Measurements from ENCODE around the gene TLCD3A. TPM values are rescaled to one million over a fixed set of nuclear protein-coding genes. Genes with fewer than 3 reads are reported as not detected.
"Not testable (repeated sequence)": the region's sequence is repeated elsewhere in the genome, so short reads cannot be mapped to it uniquely, and the experiment has no call there.

Gene TLCD3A
- total RNA-seq, 1 donor from 2014 or later, result 28.2 TPM

GRCh38 chr17:787641-788221, 55.3 kb downstream of the TLCD3A start:
- Mint-ChIP-seq H3K27me3 (ENCODE audit: low read depth) (no peaks in the 10 kb centered on the region), H3K4me1 (ENCODE audit: low read depth) (peaks cover 18% of the 10 kb centered on the region), H3K27ac (ENCODE audit: unreplicated experiment) (no peak overlapping the region)

GRCh38 chr17:788551-788950, 56.2 kb downstream of the TLCD3A start:
- no peak for TF ChIP-seq CTCF (IDR thresholded peaks at IDR 0.05)
- no peak overlapping the region for H3K4me3 Mint-ChIP-seq (ENCODE audit: unreplicated experiment)
- no peak for DNase-seq (ENCODE audit: low spot score)
- no peaks in the 10 kb centered on the region for H3K9me3 Mint-ChIP-seq (ENCODE audit: low read depth)
- H3K27ac Mint-ChIP-seq (ENCODE audit: unreplicated experiment), result no peak overlapping the region
- H3K4me1 Mint-ChIP-seq (ENCODE audit: low read depth), result peaks cover 11% of the 10 kb centered on the region
- H3K36me3 Mint-ChIP-seq (ENCODE audit: low read depth), result peaks cover 2% of the 10 kb centered on the region
- no peaks in the 10 kb centered on the region for H3K27me3 Mint-ChIP-seq (ENCODE audit: low read depth)

More at GRCh38 chr17:787641-788221, 55.3 kb downstream of the TLCD3A start:
- no peak for TF ChIP-seq CTCF (IDR thresholded peaks at IDR 0.05)
- Mint-ChIP-seq H3K4me3 (ENCODE audit: unreplicated experiment) (no peak overlapping the region), H3K9me3 (ENCODE audit: low read depth) (no peaks in the 10 kb centered on the region), H3K36me3 (ENCODE audit: low read depth) (peaks cover 2% of the 10 kb centered on the region)
- DNase-seq (ENCODE audit: low spot score), result no peak

DNA sequence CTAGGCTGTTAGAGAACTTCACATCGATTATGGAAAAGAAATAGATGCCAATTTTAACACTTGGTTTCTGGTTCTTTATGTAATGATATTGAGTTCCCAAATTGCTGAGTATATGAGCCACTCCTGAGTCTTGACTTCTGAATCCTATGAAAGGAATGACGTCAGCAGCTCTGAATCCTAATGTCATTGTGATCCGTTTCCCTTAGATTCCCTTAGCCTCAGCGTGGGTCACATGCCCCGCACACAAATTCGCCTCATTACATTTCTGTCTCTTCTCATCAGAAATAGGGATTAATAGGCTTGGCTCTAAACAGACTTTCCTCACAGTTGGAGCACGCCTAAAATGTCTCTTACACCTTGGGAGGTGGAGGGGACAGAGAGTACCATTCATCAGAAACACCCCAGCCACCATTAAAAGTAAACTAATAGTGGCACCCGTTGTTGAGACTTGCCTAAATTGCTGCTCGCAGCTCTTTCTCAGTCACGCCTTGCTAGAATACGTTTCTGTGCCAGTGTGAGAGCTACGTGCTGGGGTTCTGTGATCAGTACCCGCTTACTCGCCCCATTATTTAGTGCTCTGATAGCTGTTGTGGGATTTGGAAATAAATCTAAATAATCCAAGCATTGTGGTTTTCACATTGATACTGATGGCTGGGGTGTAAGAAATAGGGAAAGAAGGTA, 56.9 kb downstream of the TLCD3A start:
- H3K9me3 Mint-ChIP-seq (ENCODE audit: low read depth), result no peaks in the 10 kb centered on the region
- H3K27ac Mint-ChIP-seq (ENCODE audit: unreplicated experiment), result peak overlapping the region; percentile 45
- peaks cover 9% of the 10 kb centered on the region for H3K4me1 Mint-ChIP-seq (ENCODE audit: low read depth)
- TF ChIP-seq CTCF (IDR thresholded peaks at IDR 0.05), result no peak
- no peak overlapping the region for H3K4me3 Mint-ChIP-seq (ENCODE audit: unreplicated experiment)
- peaks cover 2% of the 10 kb centered on the region for H3K36me3 Mint-ChIP-seq (ENCODE audit: low read depth)
- DNase-seq (ENCODE audit: low spot score), result no peak
- no peaks in the 10 kb centered on the region for H3K27me3 Mint-ChIP-seq (ENCODE audit: low read depth)

GRCh38 chr17:789931-790873, 57.8 kb downstream of the TLCD3A start:
- DNase-seq (ENCODE audit: low spot score), result peak; percentile 79
- H3K36me3 Mint-ChIP-seq (ENCODE audit: low read depth), result not testable (repeated sequence)

DNA sequence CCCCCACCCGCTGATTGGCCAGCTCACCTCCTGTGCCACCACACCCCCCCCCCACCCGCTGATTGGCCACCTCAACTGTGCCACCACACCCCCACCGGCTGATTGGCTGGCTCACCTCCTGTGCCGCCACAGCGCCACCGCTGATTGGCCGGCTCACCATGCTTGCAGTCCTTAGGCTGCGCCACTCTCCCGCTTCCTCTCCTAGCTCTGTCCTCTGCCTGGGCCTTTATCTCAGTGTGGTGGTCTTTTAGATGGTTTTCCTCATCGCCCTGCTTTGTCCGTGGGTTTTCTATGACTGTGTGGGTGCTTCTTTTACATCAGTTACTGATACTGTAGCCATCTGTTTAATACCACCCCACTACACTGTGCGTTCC, 58.5 kb downstream of the TLCD3A start:
- H3K4me1 Mint-ChIP-seq (ENCODE audit: low read depth), result peaks cover 15% of the 10 kb centered on the region
- H3K36me3 Mint-ChIP-seq (ENCODE audit: low read depth); H3K27ac Mint-ChIP-seq (ENCODE audit: unreplicated experiment); H3K4me3 Mint-ChIP-seq (ENCODE audit: unreplicated experiment); H3K27me3 Mint-ChIP-seq (ENCODE audit: low read depth); H3K9me3 Mint-ChIP-seq (ENCODE audit: low read depth): not testable (repeated sequence)
- DNase-seq (ENCODE audit: low spot score), result peak; percentile 58

More at GRCh38 chr17:789931-790873, 57.8 kb downstream of the TLCD3A start:
- H3K9me3 Mint-ChIP-seq (ENCODE audit: low read depth); H3K4me3 Mint-ChIP-seq (ENCODE audit: unreplicated experiment); H3K27ac Mint-ChIP-seq (ENCODE audit: unreplicated experiment); H3K27me3 Mint-ChIP-seq (ENCODE audit: low read depth): not testable (repeated sequence)
- peaks cover 12% of the 10 kb centered on the region for H3K4me1 Mint-ChIP-seq (ENCODE audit: low read depth)

- Mint-ChIP-seq H3K9me3 (ENCODE audit: low read depth) (no peaks in the 10 kb centered on the region), H3K27ac (ENCODE audit: unreplicated experiment) (no peak overlapping the region), H3K4me3 (ENCODE audit: unreplicated experiment) (no peak overlapping the region), H3K4me1 (ENCODE audit: low read depth) (peaks cover 15% of the 10 kb centered on the region), H3K36me3 (ENCODE audit: low read depth) (peaks cover 8% of the 10 kb centered on the region), H3K27me3 (ENCODE audit: low read depth) (no peaks in the 10 kb centered on the region)
- DNase-seq (ENCODE audit: low spot score), result peak; percentile 89
- no peak for TF ChIP-seq CTCF (IDR thresholded peaks at IDR 0.05)
Observed at GRCh38 chr17:791829-792228, 59.4 kb downstream of the TLCD3A start.

Measured in chondrocyte (in vitro differentiated cells).